OCI-M2 (cell line): ENCODE data around the gene ANKFN1.

ENCODE experiments used
- DNase-seq: peaks from one replicate; lab custom pipeline; 2025; ENCODE audit not compliant: unreplicated experiment; lab: John Stamatoyannopoulos, UW

The ANKFN1 gene

GRCh38 chr17:56142781-56143180 lies 10.5 kb upstream of the ANKFN1 start:
- no peak for DNase-seq

- DNase-seq: no peak
These were observed 9.1 kb upstream of the ANKFN1 start for GRCh38 chr17:56144223-56144622.

- DNase-seq: no peak
These were observed 6.7 kb upstream of the ANKFN1 start for GRCh38 chr17:56146534-56146933.

DNA sequence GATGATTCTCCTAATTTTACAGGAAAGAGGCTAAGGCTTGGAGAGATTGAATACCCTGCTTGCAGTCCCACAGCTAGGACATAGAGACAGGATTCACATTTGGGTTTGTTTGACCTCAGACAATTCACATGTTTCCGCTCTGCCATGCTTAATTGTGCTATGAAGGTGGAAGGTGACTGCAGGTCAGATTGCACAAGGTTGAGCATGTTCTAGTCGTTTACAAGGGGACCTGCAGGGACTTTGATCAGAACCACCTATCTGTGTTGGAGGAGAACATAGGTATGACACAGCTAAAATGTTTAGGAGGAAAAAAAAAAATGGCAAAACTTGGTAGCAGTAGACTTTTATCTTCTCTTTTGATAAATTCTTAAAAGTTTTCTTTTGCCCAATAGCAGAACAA lies 4.9 kb upstream of the ANKFN1 start:
- DNase-seq: no peak

DNA sequence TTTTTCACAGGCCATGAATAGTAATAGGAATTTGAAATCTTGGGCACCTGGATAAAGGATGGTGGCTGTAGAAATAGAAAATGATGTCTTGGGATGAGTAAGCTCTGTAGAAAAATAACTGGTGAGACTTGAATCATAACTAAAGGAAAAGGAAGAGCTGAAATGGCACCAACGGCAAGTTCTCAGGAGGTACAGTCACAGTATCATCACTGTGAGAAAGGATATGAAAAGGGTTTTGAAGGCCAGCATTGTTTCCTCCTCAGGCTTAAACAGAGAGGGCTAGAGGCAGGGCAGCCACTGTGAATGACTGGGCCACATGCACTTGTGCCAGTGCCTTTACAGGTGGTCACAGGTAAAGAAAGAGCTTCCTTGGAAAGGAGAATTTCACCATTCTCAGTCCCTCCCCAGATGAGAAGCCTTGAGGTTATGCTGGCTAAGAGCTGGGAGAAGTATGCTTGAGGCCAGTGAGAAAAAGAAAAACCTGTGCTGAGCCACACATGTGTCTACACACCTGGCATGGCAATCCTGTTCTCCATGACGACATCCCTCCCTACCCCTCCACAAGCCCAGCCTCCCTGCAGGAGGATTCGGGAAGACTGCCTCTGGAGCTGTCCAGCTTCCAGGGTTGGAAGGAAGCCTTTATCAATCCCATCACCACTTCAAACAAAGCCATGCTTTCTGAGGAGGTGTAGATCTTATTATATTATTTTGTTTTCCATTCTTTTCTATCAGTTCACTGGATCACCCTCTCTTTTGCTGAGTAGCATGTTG lies 3.8 kb upstream of the ANKFN1 start:
- DNase-seq: no peak

GRCh38 chr17:56150649-56151048 lies 2.6 kb upstream of the ANKFN1 start:
- no peak for DNase-seq

DNA sequence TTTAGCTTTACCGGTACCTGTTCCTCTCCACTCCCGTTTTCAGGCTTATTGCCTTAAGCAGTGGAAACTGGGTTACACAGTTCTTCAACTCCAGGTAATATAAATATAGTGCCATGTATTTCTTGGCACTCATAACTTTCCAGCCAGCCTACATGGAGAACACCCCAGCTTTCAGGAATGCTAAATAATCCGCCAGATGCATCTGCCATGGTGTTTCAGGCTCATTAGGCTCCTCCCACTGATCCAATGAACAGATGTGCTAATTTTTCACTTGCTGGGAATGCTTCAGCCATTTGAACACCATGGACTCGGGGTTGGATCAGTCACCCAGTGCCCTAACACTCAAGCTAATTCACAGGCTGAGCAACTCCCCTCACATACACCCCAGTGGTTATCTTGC lies 4.6 kb downstream of the ANKFN1 start:
- no peak for DNase-seq

- no peak for DNase-seq
These were observed 5.1 kb downstream of the ANKFN1 start for GRCh38 chr17:56158344-56158743.

DNA sequence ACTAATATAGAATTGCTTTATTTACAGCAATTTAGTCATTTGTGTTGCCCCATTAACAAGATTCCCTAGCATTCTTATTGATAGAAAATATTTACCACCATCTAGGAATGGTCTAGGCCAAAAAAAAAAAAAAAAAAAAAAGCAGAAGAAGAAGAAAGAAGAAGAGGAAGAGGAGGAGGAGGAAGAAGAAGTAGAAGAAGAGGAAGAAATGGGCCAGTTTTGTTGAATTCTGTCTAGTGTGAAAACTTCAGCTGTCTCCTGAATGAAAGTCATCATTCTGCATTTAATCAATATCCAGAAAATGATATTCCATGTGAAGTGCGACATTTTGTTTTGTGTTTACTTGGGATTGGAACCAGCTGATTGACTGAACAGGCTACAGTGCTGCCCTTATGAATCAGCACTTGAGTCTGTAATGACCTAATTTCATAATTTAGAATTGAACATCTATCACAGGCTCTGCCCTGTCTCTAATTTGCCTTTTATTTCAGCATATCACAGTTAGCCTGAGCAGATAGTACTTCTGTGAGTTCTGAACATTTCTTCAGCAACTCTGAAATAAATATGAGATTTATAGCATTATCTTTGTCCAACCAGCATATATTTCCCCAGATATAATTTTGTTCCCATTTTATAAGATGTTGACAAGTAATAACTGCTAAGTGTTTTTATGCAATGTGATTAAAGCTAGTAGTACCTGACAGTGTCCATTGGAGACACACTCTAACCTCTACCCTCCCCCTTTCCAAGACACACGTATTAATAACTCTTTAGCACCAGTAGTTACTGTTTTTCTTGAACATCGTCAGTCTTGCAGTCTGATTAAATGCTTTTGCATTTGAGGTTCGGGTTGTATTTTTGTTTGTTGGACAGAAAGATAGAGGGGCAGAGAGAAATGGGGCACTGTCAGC lies 5.9 kb downstream of the ANKFN1 start:
- DNase-seq: no peak

- no peak for DNase-seq
These were observed 6.6 kb downstream of the ANKFN1 start for GRCh38 chr17:56159826-56160380.

DNA sequence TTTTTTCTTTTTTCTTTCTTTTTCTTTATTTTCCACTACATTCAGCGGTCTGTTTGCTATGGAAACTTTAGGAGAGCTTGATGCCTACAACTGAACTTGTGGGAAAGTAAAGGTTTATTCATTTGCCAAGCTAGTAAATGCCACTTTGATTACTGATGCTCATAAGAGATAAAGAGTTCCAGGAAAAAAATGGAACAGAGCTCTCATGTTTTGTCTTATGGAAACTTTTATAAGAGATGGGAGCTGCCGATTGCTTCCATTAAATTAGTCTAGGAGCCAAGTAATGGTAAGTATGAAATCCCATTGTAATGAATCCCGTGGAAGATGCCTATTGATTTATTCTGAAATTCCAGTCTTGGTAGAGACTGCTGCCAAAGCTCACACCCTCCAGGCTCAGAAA lies 7.1 kb downstream of the ANKFN1 start:
- DNase-seq: no peak

GRCh38 chr17:56165072-56165641 lies 11.9 kb downstream of the ANKFN1 start:
- DNase-seq: no peak

DNA sequence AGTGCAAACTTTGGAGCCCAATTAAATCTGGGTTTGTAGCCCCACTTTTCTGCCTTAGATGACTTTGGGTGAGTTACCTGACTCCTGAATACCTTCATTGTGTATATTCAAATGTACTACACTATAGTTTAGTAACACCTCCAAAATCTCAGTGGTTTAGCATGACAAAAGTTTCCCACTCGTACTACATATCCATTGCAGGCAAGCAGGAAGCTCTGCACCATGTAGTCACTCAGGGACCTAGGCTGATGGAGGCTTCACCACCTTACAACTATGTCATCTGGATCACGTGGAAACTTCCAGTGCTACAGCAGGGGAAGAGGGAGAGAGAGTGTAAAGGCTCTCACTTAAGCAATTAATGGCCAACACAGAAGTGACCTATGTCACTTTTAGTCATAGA lies 14.2 kb downstream of the ANKFN1 start:
- no peak for DNase-seq

DNA sequence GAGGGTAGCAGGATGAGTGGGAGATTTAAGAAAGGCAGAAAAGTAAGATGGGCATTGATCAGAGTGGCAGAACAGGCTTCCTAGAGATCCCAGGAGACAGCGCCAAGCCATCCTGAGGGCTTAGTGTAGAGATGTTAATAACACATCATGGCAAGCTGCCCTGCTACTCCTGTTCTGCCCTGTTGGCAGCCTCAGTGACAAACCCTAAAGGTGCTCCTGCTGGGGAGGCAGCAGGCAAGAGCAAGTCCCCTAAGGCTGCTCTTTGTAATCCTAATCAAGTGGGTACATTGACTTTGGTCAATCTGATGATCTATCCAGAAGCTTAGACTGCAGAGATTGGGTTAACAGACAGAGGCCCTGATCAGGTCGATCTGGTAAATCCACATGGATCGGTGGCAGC lies 16.3 kb downstream of the ANKFN1 start:
- no peak for DNase-seq

DNA sequence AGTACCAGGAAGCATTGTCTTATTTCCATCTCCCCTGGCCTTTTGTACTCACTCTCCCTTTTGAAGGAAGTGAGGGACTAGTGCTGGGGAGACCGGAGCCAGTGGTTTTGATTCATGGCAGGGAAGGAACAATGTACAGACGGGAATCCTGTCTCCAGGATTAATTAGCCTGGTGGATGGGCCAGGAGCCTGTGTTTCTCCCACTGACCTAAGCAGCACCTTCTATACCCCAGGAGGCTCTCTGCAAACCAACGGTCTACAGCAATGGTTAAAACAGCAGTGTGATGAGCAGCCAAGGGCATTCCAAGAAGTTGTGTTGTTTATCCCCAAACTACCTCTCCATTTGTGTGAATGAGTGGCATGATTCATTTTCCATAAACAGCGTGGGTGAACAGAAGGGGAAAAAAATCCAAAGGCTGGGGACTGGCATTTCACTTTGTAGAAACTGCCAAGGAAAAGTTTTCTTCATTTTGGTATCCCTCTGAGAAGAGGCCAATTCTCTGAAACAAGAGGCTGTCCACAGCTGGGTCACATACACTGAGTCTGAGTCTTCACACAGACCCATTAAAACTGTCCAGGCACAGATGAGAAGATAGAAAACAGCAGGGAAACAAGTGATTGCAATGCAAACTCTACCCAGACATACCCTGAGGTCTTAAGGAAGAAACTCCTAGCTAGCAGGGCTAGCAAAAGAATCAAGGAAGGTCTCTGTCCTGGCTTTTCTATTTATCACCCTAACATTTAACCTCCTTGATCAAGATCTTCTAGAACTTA lies 18.1 kb downstream of the ANKFN1 start:
- no peak for DNase-seq

GRCh38 chr17:56172517-56172982 lies 19.3 kb downstream of the ANKFN1 start:
- DNase-seq: no peak

- no peak for DNase-seq
These were observed 19.8 kb downstream of the ANKFN1 start for GRCh38 chr17:56173026-56173425.

DNA sequence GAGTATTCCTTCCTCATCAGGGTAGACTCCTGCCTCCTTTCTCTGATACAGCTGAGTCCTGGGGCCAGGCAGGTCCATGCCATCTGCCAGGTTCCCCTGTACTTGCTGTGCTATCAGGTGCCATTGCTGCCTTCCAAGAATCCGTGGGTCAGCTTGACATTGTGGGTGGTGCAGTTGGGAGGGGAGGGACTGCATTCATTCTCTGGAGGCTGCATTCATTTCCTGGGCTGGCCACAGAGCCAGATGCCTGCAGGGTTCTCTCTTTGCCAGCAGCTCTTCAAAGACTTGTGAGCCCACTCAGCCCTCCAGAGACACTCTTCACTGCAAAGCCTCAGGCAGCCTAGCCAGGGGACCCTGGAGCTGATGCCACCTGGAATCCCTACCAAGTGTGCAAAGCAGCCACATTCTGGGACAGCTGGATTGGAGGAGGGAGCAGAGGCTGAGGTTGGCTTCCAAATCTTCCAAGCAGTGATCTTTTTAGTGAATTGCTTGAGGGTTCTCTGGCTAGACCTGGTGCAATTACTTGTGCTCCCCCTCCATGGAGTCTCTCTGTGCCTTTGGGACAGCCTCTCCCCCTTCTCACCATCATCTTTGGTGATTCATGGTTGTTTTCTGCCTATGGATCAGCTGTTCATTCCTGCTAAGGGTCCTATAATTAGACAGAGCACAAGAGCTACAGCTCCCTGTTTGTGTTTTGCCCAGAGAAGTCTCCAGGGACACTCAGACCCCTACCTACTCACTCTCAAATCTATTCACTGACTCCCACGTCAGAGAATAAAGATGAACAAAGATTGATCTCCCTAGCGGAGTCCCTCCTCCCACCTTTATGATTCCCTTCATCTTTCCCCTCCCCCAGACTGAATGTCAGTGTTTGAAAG lies 20.9 kb downstream of the ANKFN1 start:
- DNase-seq: no peak

GRCh38 chr17:56175299-56175955 lies 22.2 kb downstream of the ANKFN1 start:
- DNase-seq: no peak
